BE2C (cell line): ENCODE results near the gene LHFPL6.

Experiments
- DNase-seq: peaks from one replicate; pipeline ENCODE4 v3.0.0-alpha.2; 2020
- H3K27me3 ChIP-seq: fragments of 250-450 bp; sonication (Bioruptor Pico); 2 replicates; pipeline ENCODE4 v1.5.1; 2020; ENCODE audit warnings: mild to moderate bottlenecking
- H3K36me3 ChIP-seq: fragments of 250-450 bp; sonication (Bioruptor Pico); 2 replicates; pipeline ENCODE4 v1.5.1; 2020; ENCODE audit warnings: mild to moderate bottlenecking
- H3K4me1 ChIP-seq: fragments of 250-450 bp; sonication (Bioruptor Pico); 2 replicates; pipeline ENCODE4 v1.5.1; 2020
- H3K4me3 ChIP-seq: 2 replicates; pipeline ENCODE4 v1.5.1; 2011; ENCODE audit warnings: low read depth, low read length
- H3K9me3 ChIP-seq: fragments of 250-450 bp; sonication (Bioruptor Pico); 2 replicates; pipeline ENCODE4 v1.5.1; 2020
- TF ChIP-seq, protein P1 (sequence below): IDR thresholded peaks from 2 replicates; pipeline ENCODE4 v1.5.1; 2012; ENCODE audit warnings: mild to moderate bottlenecking, low read depth, low read length

The LHFPL6 gene

GRCh38 chr13:39540929-39541605 is 61.9 kb downstream of the LHFPL6 start:
- H3K4me3 ChIP-seq = no peak overlapping the region
- no peaks in the 10 kb centered on the region for H3K36me3 ChIP-seq
- TF ChIP-seq, protein P1, sequence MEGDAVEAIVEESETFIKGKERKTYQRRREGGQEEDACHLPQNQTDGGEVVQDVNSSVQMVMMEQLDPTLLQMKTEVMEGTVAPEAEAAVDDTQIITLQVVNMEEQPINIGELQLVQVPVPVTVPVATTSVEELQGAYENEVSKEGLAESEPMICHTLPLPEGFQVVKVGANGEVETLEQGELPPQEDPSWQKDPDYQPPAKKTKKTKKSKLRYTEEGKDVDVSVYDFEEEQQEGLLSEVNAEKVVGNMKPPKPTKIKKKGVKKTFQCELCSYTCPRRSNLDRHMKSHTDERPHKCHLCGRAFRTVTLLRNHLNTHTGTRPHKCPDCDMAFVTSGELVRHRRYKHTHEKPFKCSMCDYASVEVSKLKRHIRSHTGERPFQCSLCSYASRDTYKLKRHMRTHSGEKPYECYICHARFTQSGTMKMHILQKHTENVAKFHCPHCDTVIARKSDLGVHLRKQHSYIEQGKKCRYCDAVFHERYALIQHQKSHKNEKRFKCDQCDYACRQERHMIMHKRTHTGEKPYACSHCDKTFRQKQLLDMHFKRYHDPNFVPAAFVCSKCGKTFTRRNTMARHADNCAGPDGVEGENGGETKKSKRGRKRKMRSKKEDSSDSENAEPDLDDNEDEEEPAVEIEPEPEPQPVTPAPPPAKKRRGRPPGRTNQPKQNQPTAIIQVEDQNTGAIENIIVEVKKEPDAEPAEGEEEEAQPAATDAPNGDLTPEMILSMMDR = no peak
- no peaks in the 10 kb centered on the region for H3K27me3 ChIP-seq
- no peaks in the 10 kb centered on the region for H3K4me1 ChIP-seq
- no peak for DNase-seq
- H3K9me3 ChIP-seq = no peaks in the 10 kb centered on the region

DNA sequence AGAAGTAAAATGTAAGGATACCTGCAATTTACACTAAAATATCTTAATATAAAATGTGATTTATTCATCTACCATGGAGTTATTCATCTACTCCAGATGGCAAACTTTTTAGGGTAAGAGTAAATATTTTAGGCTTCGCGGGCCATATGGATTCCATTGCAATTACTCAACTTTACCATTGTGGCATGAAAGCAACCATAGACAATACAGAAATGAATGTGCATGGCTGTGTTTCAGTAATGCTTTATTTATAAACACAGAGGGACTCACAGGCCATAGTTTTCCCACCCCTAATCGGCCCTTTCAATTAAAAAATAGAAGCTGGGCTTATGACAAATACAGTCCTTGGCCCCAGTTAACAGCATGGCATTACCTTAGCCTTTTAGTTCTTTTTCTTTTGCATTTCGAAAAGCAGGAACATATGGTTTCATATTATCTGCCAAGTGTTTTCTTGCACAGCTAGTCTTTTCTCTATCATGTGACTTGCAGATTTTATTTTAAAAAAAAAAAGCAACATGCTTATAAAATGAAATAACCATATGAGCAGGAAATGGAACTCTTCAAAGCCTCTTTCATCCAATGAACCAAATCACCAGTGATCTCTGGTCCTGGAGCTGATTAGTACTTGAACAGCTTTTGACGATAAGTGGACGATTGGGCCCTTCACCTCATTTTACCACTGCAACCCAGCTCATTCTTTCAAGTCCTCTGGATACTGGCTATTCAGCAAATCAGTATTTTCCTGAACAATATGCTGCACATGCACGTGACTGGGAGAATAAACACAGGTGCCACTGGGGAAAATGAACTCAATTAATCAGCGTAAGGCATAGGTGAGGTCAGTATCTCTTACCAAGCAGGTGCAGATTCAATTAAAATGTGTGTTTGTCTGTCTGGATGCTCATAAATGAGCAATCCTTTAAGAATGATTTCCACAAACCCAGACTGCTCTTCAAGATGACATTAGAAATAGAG is 63.9 kb downstream of the LHFPL6 start:
- no peaks in the 10 kb centered on the region for H3K27me3 ChIP-seq

DNA sequence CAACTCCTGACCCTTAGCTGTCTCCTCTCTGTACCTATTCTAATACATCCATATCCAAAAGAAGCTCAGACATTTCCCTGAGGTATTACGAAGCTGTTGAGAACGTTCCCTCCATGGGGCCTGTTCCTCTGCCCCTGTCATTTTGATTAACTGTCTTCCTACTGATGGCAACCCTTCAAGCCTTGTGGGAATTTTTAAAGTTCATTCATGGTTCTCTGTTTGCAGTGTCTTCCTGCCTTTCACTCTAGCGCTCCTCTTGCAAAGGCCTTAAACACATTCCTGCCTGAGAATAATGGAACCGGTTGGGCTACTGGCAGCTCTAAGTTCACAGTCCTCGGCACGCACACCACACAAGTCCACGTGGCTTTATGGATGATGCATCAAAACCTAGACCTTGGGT is 66.1 kb downstream of the LHFPL6 start:
- TF ChIP-seq, protein P1 = no peak
- Histone ChIP-seq H3K36me3 (no peaks in the 10 kb centered on the region), H3K9me3 (no peaks in the 10 kb centered on the region), H3K27me3 (no peaks in the 10 kb centered on the region), H3K4me3 (no peak overlapping the region), H3K4me1 (no peaks in the 10 kb centered on the region)
- no peak for DNase-seq

More for the DNA sequence above, 63.9 kb downstream of the LHFPL6 start:
- Histone ChIP-seq H3K9me3 (no peaks in the 10 kb centered on the region), H3K36me3 (no peaks in the 10 kb centered on the region), H3K4me1 (no peaks in the 10 kb centered on the region), H3K4me3 (no peak overlapping the region)
- no peak for DNase-seq
- TF ChIP-seq, protein P1 = no peak

DNA sequence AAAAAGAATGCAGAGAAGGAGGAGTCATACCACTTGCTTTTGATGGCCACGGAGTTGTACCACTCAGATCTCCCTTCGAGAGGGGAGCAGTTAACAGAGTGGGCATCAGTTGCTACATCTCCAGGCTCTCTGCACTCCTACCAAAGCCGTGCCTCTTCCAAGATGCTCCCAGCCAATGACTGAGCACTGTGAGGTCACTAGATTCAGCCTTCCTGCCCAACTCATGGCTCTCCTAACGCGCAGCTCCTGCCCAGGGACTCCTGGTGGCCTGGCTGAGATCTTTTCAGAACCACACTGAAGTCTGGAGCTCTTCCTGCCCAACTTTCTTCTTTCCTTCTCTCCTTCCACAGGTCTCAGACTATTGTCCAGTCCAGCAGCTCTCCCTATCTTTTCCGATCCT is 66.7 kb downstream of the LHFPL6 start:
- Histone ChIP-seq H3K36me3 (no peaks in the 10 kb centered on the region), H3K27me3 (no peaks in the 10 kb centered on the region), H3K9me3 (no peaks in the 10 kb centered on the region), H3K4me1 (no peaks in the 10 kb centered on the region), H3K4me3 (no peak overlapping the region)
- no peak for DNase-seq
- TF ChIP-seq, protein P1 = no peak

DNA sequence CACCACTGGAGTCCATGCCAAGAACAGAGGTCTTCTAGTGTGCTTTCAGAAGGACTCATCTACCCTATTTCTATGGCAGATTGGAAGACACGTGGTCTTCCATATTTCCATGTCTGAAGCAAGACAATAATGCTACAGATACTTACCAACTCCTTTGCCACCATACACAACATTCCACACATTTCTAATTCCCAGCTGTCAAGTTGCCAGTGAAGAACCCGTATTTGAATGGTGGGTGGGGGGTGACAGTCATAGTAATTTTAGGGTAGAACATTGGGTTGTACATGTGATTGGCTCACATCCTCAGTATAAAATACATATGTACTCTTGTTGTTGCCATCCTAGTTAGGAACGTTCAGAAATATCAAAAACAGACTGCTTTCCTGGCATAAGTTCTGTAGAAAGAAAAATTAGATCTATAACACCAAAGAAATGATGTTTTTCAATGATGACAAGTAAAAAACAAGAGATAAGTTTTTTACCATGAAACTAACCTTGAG is 69.3 kb downstream of the LHFPL6 start:
- DNase-seq = no peak
- TF ChIP-seq, protein P1 = no peak
- Histone ChIP-seq H3K4me1 (no peaks in the 10 kb centered on the region), H3K4me3 (no peak overlapping the region), H3K27me3 (no peaks in the 10 kb centered on the region), H3K36me3 (no peaks in the 10 kb centered on the region), H3K9me3 (no peaks in the 10 kb centered on the region)
